OCI-LY3 (cell line): ENCODE data around the gene LSG1.

Source experiments
- H2AFZ ChIP-seq: fragments of 200-600, 300-600 bp; shearing (Covaris generic); 2 replicates; pipeline ENCODE4 v1.6.0; 2014; ENCODE audit warnings: antibody characterized with exemption, low read depth, low read length
- H3K27ac ChIP-seq: fragments of 200-600, 300-600 bp; sonication (generic); 2 replicates; pipeline ENCODE4 v1.5.1; 2014; ENCODE audit warnings: mild to moderate bottlenecking, low read length, moderate library complexity, mixed read lengths
- H3K27me3 ChIP-seq: fragments of 200-600, 300-600 bp; sonication (generic); 2 replicates; pipeline ENCODE4 v1.6.1; 2014; ENCODE audit warnings: low read depth, low read length, mixed read lengths
- H3K36me3 ChIP-seq: fragments of 200-600, 300-600 bp; sonication (generic); replicated peaks from 2 replicates; pipeline ENCODE3; 2014; ENCODE audit warnings: low read depth, low read length, mixed read lengths
- H3K4me1 ChIP-seq: fragments of 300-600, 200-600 bp; sonication (generic); 2 replicates; pipeline ENCODE4 v1.6.1; 2014; ENCODE audit warnings: low read length, mixed read lengths
- H3K4me2 ChIP-seq: fragments of 200-600, 300-600 bp; sonication (generic); 2 replicates; pipeline ENCODE4 v1.6.1; 2014; ENCODE audit warnings: low read length, mixed read lengths
- H3K4me3 ChIP-seq: fragments of 300-600, 200-600 bp; sonication (generic); 2 replicates; pipeline ENCODE4 v1.5.1; 2014; ENCODE audit warnings: antibody characterized with exemption, mild to moderate bottlenecking, low read length, moderate library complexity
- H3K79me2 ChIP-seq: fragments of 300-600, 200-600 bp; shearing (Covaris generic); 2 replicates; pipeline ENCODE4 v1.6.1; 2014; ENCODE audit warnings: mild to moderate bottlenecking, low read length, mixed read lengths
- H3K9ac ChIP-seq: fragments of 300-600, 200-600 bp; shearing (Covaris generic); 2 replicates; pipeline ENCODE4 v1.6.0; 2014; ENCODE audit warnings: mild to moderate bottlenecking, low read length, moderate library complexity
- H3K9me3 ChIP-seq: fragments of 200-600, 300-600 bp; shearing (Covaris generic); 2 replicates; pipeline ENCODE4 v1.6.1; 2014; ENCODE audit warnings: low read length, mixed read lengths; ENCODE audit not compliant: insufficient read depth
- H4K20me1 ChIP-seq: fragments of 200-600, 300-600 bp; sonication (generic); 2 replicates; pipeline ENCODE4 v1.6.1; 2016; ENCODE audit warnings: low read length, mixed read lengths; ENCODE audit not compliant: insufficient read depth
- EZH2phosphoT487 ChIP-seq: fragments of 200-600 bp; shearing (Covaris generic); IDR thresholded peaks from 2 replicates; pipeline ENCODE4 v1.6.1; 2018; ENCODE audit warnings: antibody characterized with exemption, mixed run types, low read depth
- TF ChIP-seq, protein P1 (sequence below): fragments of 200-600, 300-600 bp; sonication (generic); IDR thresholded peaks from 2 replicates; pipeline ENCODE4 v1.5.1; 2014; ENCODE audit warnings: antibody characterized with exemption, low read length, low read depth

The LSG1 gene

GRCh38 chr3:194618858-194619608 is 53.0 kb downstream of the LSG1 start:
- no peaks in the 10 kb centered on the region for H3K36me3 ChIP-seq
- H3K4me2 ChIP-seq, result no peak overlapping the region

DNA sequence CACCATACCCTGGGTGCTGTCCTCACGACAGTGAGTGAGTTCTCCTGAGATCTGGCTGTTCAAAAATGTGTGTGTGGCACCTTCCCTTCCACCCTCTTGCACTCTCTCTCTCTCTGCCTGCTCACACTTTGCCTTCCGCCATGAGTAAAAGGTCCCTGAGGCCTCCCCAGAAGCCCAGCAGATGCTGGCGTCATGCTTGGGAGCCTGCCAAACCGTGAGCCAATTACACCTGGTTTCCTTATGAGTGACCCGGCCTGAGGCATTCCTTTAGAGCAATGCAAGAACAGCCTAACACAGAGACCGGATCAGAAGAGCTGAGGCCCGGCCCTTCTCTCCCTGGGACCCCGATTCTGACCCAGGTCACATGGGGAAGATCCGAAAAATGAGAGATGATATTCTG is 54.2 kb downstream of the LSG1 start:
- Histone ChIP-seq H3K27me3 (no peaks in the 10 kb centered on the region), H3K4me2 (no peak overlapping the region), H3K4me3 (no peak overlapping the region), H3K4me1 (no peaks in the 10 kb centered on the region), H3K27ac (no peak overlapping the region), H4K20me1 (no peaks in the 10 kb centered on the region), H3K9ac (no peak overlapping the region), H3K9me3 (no peaks in the 10 kb centered on the region), H3K36me3 (no peaks in the 10 kb centered on the region), H2AFZ (no peak overlapping the region), H3K79me2 (no peaks in the 10 kb centered on the region)
- TF ChIP-seq EZH2phosphoT487, result no peak
- TF ChIP-seq, protein P1, sequence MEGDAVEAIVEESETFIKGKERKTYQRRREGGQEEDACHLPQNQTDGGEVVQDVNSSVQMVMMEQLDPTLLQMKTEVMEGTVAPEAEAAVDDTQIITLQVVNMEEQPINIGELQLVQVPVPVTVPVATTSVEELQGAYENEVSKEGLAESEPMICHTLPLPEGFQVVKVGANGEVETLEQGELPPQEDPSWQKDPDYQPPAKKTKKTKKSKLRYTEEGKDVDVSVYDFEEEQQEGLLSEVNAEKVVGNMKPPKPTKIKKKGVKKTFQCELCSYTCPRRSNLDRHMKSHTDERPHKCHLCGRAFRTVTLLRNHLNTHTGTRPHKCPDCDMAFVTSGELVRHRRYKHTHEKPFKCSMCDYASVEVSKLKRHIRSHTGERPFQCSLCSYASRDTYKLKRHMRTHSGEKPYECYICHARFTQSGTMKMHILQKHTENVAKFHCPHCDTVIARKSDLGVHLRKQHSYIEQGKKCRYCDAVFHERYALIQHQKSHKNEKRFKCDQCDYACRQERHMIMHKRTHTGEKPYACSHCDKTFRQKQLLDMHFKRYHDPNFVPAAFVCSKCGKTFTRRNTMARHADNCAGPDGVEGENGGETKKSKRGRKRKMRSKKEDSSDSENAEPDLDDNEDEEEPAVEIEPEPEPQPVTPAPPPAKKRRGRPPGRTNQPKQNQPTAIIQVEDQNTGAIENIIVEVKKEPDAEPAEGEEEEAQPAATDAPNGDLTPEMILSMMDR, result no peak

More at GRCh38 chr3:194618858-194619608, 53.0 kb downstream of the LSG1 start:
- H3K9ac ChIP-seq, result no peak overlapping the region
- H4K20me1 ChIP-seq, result no peaks in the 10 kb centered on the region
- H3K4me1 ChIP-seq, result no peaks in the 10 kb centered on the region
- no peak overlapping the region for H3K27ac ChIP-seq
- no peaks in the 10 kb centered on the region for H3K27me3 ChIP-seq
- H3K4me3 ChIP-seq, result no peak overlapping the region
- H3K79me2 ChIP-seq, result no peaks in the 10 kb centered on the region
- H2AFZ ChIP-seq, result no peak overlapping the region
- no peak for TF ChIP-seq EZH2phosphoT487
- TF ChIP-seq, protein P1, result no peak
- H3K9me3 ChIP-seq, result no peaks in the 10 kb centered on the region

DNA sequence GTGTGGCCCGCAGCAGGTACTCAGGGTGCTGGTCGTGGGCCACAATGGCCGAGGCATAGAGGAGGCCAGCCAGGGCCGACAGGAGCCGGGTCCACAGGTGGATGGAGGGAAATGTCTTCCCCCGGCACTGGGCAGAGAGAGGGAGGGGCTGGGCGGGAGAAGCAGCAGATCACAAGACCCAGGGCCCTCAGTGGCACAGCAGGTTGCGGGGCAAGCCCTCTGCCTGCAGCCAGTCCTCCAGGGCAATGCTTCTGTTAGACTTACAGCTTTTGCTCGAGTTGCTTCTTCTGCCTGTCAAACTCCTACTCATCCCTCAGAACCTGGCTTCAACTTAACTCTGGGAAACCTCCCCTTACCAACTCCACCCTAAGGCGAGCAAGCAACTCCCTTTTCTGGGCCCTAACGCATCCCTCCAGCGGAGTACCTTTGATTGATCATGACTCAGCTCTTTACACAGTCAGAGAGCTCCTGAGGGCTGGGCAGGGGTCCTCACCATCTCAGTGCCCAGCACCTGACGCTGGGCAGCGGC is 54.8 kb downstream of the LSG1 start:
- H3K9me3 ChIP-seq, result no peaks in the 10 kb centered on the region
- H4K20me1 ChIP-seq, result no peaks in the 10 kb centered on the region
- no peak overlapping the region for H2AFZ ChIP-seq
- no peak overlapping the region for H3K4me2 ChIP-seq
- no peak overlapping the region for H3K9ac ChIP-seq
- H3K4me3 ChIP-seq, result no peak overlapping the region
- H3K27ac ChIP-seq, result no peak overlapping the region
- no peak for TF ChIP-seq EZH2phosphoT487
- TF ChIP-seq, protein P1, result no peak
- H3K79me2 ChIP-seq, result no peaks in the 10 kb centered on the region
- no peaks in the 10 kb centered on the region for H3K4me1 ChIP-seq
- H3K36me3 ChIP-seq, result no peaks in the 10 kb centered on the region
- H3K27me3 ChIP-seq, result no peaks in the 10 kb centered on the region

- H3K4me2 ChIP-seq, result no peak overlapping the region
- no peaks in the 10 kb centered on the region for H4K20me1 ChIP-seq
- no peak overlapping the region for H3K27ac ChIP-seq
- H3K4me3 ChIP-seq, result no peak overlapping the region
- no peaks in the 10 kb centered on the region for H3K36me3 ChIP-seq
- no peaks in the 10 kb centered on the region for H3K79me2 ChIP-seq
- H2AFZ ChIP-seq, result no peak overlapping the region
- no peaks in the 10 kb centered on the region for H3K9me3 ChIP-seq
- TF ChIP-seq, protein P1, result no peak
- TF ChIP-seq EZH2phosphoT487, result no peak
- no peaks in the 10 kb centered on the region for H3K4me1 ChIP-seq
- no peak overlapping the region for H3K9ac ChIP-seq
- H3K27me3 ChIP-seq, result no peaks in the 10 kb centered on the region
Measured at GRCh38 chr3:194615226-194615625, 56.8 kb downstream of the LSG1 start.
